DOHH2 (cell line): ENCODE data around the gene ZNF280A.

Experiments used
- EZH2phosphoT487 ChIP-seq: fragments of 200-600 bp; sonication (generic); IDR thresholded peaks from 2 replicates; pipeline ENCODE4 v1.6.1; 2017; ENCODE audit warnings: borderline replicate concordance, mild to moderate bottlenecking, antibody characterized with exemption, low read length, moderate library complexity, mixed read lengths
- TF ChIP-seq, protein P1 (sequence below): fragments of 200-600 bp; sonication (generic); IDR thresholded peaks from one replicate; pipeline ENCODE4 v1.5.1; 2014; ENCODE audit warnings: antibody characterized with exemption, mild to moderate bottlenecking, low read depth, low read length; ENCODE audit not compliant: poor library complexity, severe bottlenecking

DNA sequence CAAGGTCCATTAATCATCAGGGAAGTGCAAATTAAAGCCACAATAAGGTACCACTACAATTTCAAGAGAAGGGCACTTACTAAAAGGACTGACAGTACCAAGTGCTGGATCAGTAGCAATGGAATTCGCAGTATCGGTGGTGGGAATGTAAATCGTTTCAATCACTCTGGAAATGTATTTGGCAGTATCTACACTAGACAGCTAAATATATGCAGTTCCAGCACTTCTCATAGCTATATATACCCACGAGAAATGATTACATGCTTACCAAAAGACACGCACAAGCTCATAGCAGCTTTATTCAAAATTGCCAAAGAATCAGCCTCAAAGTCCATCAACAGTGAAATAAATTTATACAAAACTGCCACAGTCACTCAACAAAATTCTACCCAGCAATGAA is 7.1 kb downstream of the ZNF280A start:
- TF ChIP-seq, protein P1, sequence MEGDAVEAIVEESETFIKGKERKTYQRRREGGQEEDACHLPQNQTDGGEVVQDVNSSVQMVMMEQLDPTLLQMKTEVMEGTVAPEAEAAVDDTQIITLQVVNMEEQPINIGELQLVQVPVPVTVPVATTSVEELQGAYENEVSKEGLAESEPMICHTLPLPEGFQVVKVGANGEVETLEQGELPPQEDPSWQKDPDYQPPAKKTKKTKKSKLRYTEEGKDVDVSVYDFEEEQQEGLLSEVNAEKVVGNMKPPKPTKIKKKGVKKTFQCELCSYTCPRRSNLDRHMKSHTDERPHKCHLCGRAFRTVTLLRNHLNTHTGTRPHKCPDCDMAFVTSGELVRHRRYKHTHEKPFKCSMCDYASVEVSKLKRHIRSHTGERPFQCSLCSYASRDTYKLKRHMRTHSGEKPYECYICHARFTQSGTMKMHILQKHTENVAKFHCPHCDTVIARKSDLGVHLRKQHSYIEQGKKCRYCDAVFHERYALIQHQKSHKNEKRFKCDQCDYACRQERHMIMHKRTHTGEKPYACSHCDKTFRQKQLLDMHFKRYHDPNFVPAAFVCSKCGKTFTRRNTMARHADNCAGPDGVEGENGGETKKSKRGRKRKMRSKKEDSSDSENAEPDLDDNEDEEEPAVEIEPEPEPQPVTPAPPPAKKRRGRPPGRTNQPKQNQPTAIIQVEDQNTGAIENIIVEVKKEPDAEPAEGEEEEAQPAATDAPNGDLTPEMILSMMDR, result no peak
- TF ChIP-seq EZH2phosphoT487, result no peak
